Endothelial cell of umbilical vein (primary cell): ENCODE data around the gene C1QTNF2.

ENCODE experiments used
- CTCF ChIP-seq, 2 donors: IDR thresholded peaks; 1 replicate in 1 of 2; 2 replicates in 1 of 2; pipeline ENCODE4 v1.5.1; 2011; ENCODE audit warnings: low read length in 2 of 2, mild to moderate bottlenecking in 2 of 2, moderate library complexity in 2 of 2, control low read depth in 1 of 2, inconsistent platforms in 1 of 2, low read depth in 1 of 2; ENCODE audit not compliant: insufficient read depth in 1 of 2; ENCODE audit errors: extremely low read depth in 1 of 2
- MYC ChIP-seq: IDR thresholded peaks from one replicate; pipeline ENCODE4 v1.6.1; 2011; ENCODE audit warnings: mild to moderate bottlenecking, low read depth, low read length
- POLR2A ChIP-seq: IDR thresholded peaks from 2 replicates; pipeline ENCODE4 v1.6.1; 2012; ENCODE audit warnings: low read depth, mild to moderate bottlenecking, control low read depth, low read length
- POLR2AphosphoS5 ChIP-seq: IDR thresholded peaks from 2 replicates; pipeline ENCODE4 v1.6.1; 2012; ENCODE audit warnings: low read depth, mild to moderate bottlenecking, control low read depth, low read length, moderate library complexity; ENCODE audit not compliant: insufficient read depth

- no peak for TF ChIP-seq CTCF (IDR thresholded peaks at IDR 0.05; ENCODE audit: extremely low read depth in 1 of 2, insufficient read depth in 1 of 2, low read depth in 1 of 2, low read length in 2 of 2)
- no peak for TF ChIP-seq MYC
- peak; percentile 96 for TF ChIP-seq POLR2A
- TF ChIP-seq POLR2AphosphoS5: peak; percentile 95
Observed at GRCh38 chr5:160399402-160400353, 29.3 kb upstream of the C1QTNF2 start, which contains the start of gene FAM200C.
